HCT116 (cell line): ENCODE data around the gene CMC2. TPM values are rescaled to one million over a fixed set of nuclear protein-coding genes. Genes with fewer than 3 reads are reported as not detected.

Source experiments
- ATAC-seq: fragments of 200-7000 bp; cut with Tn5 transposase; 2 replicates; pipeline ENCODE4 v1.9.1; 2020; ENCODE audit warnings: mild to moderate bottlenecking, moderate library complexity
- BruUV-seq: library from RNA; stranded (reverse); fragments of 400-500 nt; replicated peaks from 2 replicates; lab custom pipeline; 2021; lab: Mats Ljungman, UMichigan
- CTCF ChIA-PET: fragments of 300-600 bp; sonication (Branson Sonifier 250); formaldehyde crosslinking; loops from one replicate; lab custom pipeline; 2021; ENCODE audit warnings: antibody characterized with exemption; lab: Charles Lee
- POLR2A ChIA-PET: fragments of 300-600, 350-600 bp; sonication (Branson Sonifier 250); formaldehyde crosslinking; loops from one replicate; lab custom pipeline; 2021; ENCODE audit warnings: antibody characterized with exemption; lab: Charles Lee
- RAD21 ChIA-PET, 2 experiments: fragments of 300-600 bp; sonication (Branson Sonifier 250); formaldehyde crosslinking; loops; one replicate each; lab custom pipeline; 2023; ENCODE audit warnings: low total read pairs in 2 of 2; ENCODE audit not compliant: uncharacterized antibody in 2 of 2, unreplicated experiment in 2 of 2, low non-redundant PET in 1 of 2; lab: Charles Lee
- DNase-seq: peaks from one replicate; pipeline ENCODE4 v3.0.0-alpha.2; 2010; ENCODE audit warnings: low read depth, low spot score
- H2AFZ ChIP-seq: fragments of 200-600 bp; shearing (Covaris generic), sonication (generic); 2 replicates; pipeline ENCODE4 v1.6.1; 2017; ENCODE audit warnings: low read depth, mixed run types, mixed read lengths, antibody characterized with exemption, low read length; ENCODE audit not compliant: poor library complexity, severe bottlenecking
- H3K27ac ChIP-seq: 2 replicates; pipeline ENCODE4 v1.5.1; 2012; ENCODE audit warnings: low read depth, low read length
- H3K27me3 ChIP-seq: fragments of 200-600 bp; sonication (generic); 2 replicates; pipeline ENCODE4 v1.6.1; 2016; ENCODE audit warnings: mixed run types, low read length, mixed read lengths; ENCODE audit not compliant: insufficient read depth
- H3K36me3 ChIP-seq, 2 experiments: fragments of 200-500 bp in 1 of 2; fragments of 200-600 bp in 1 of 2; sonication (Bioruptor generic) in 1 of 2; sonication (generic) in 1 of 2; 2 replicates each; pipeline versions ENCODE4 v1.5.1 to v1.6.1; 2014 to 2016; ENCODE audit warnings: low read length in 2 of 2, inconsistent platforms in 1 of 2, mixed read lengths in 1 of 2, mixed run types in 1 of 2; ENCODE audit not compliant: insufficient read depth in 2 of 2, control insufficient read depth in 1 of 2
- H3K4me1 ChIP-seq, 2 experiments: fragments of 200-600 bp in 1 of 2; sonication (generic) in 1 of 2; 2 replicates each; pipeline versions ENCODE4 v1.5.1 to v1.6.1; 2012 to 2017; ENCODE audit warnings: low read length in 2 of 2, inconsistent platforms in 1 of 2, mild to moderate bottlenecking in 1 of 2, mixed read lengths in 1 of 2, mixed run types in 1 of 2, moderate library complexity in 1 of 2; ENCODE audit not compliant: insufficient read depth in 2 of 2, control insufficient read depth in 1 of 2
- H3K4me2 ChIP-seq: fragments of 200-600 bp; sonication (generic); 2 replicates; pipeline ENCODE4 v1.6.1; 2017; ENCODE audit warnings: mixed run types, low read length, mixed read lengths
- H3K4me3 ChIP-seq, 2 experiments: fragments of 200-600 bp in 1 of 2; sonication (generic) in 1 of 2; replicated peaks in 1 of 2; 2 replicates each; pipeline ENCODE4 v1.5.1; 2011 to 2016; ENCODE audit warnings: low read length in 2 of 2, control low read depth in 1 of 2, low read depth in 1 of 2, mild to moderate bottlenecking in 1 of 2, mixed read lengths in 1 of 2, mixed run types in 1 of 2
- H3K79me2 ChIP-seq: fragments of 200-600 bp; sonication (generic); 2 replicates; pipeline ENCODE4 v1.6.1; 2017; ENCODE audit warnings: mild to moderate bottlenecking, mixed run types, low read length, moderate library complexity, mixed read lengths; ENCODE audit not compliant: insufficient read depth
- H3K9ac ChIP-seq: fragments of 200-600 bp; sonication (generic); 2 replicates; pipeline ENCODE4 v1.6.1; 2016; ENCODE audit warnings: low read length, mixed read lengths
- H3K9me2 ChIP-seq: fragments of 200-600 bp; sonication (generic), shearing (Covaris generic); 2 replicates; pipeline ENCODE4 v1.6.1; 2017; ENCODE audit warnings: mixed run types, mild to moderate bottlenecking, moderate library complexity; ENCODE audit not compliant: insufficient read depth
- H3K9me3 ChIP-seq, 2 experiments: fragments of 200-500 bp in 1 of 2; fragments of 200-600 bp in 1 of 2; sonication (Bioruptor generic) in 1 of 2; sonication (generic) in 1 of 2; 2 replicates each; pipeline ENCODE4 v1.6.1; 2014 to 2017; ENCODE audit warnings: low read length in 2 of 2, mixed read lengths in 2 of 2, inconsistent platforms in 1 of 2, low read depth in 1 of 2, mild to moderate bottlenecking in 1 of 2, mixed run types in 1 of 2, moderate library complexity in 1 of 2; ENCODE audit not compliant: control insufficient read depth in 1 of 2, insufficient read depth in 1 of 2
- H4K20me1 ChIP-seq: fragments of 200-600 bp; sonication (generic), shearing (Covaris generic); 2 replicates; pipeline ENCODE4 v1.6.1; 2017; ENCODE audit warnings: mixed run types, mild to moderate bottlenecking, moderate library complexity; ENCODE audit not compliant: insufficient read depth
- CEBPB ChIP-seq: IDR thresholded peaks from 2 replicates; pipeline ENCODE4 v1.6.1; 2012; ENCODE audit warnings: low read depth
- JUND ChIP-seq: IDR thresholded peaks from 2 replicates; pipeline ENCODE4 v1.6.1; 2012
- RAD21 ChIP-seq: IDR thresholded peaks from 2 replicates; pipeline ENCODE4 v1.6.1; 2012; ENCODE audit warnings: low read depth, mild to moderate bottlenecking
- SP1 ChIP-seq: IDR thresholded peaks from 2 replicates; pipeline ENCODE4 v1.6.1; 2012; ENCODE audit warnings: low read depth
- SRF ChIP-seq: IDR thresholded peaks from 2 replicates; pipeline ENCODE4 v1.6.1; 2012; ENCODE audit warnings: low read depth
- YY1 ChIP-seq: IDR thresholded peaks from 2 replicates; pipeline ENCODE4 v1.6.1; 2011; ENCODE audit warnings: low read length, low read depth, moderate library complexity, mild to moderate bottlenecking; ENCODE audit not compliant: insufficient replicate concordance; ENCODE audit errors: extremely low read depth
- intact Hi-C: fragments of 100-400 bp; cut with micrococcal nuclease; formaldehyde crosslinking; loops from 2 replicates; pipeline ENCODE4 v1.10.0; 2022
- total RNA-seq: library from RNA; stranded (reverse); gene quantifications from one replicate; pipeline ENCODE4 v1.2.1, GENCODE V29; 2021; ENCODE audit not compliant: unreplicated experiment

Gene CMC2
- total RNA-seq, 1 experiment from 2014 or later = 119 TPM

- CTCF ChIA-PET = interaction anchor here (1.1 to 2.9 kb wide), 11 partner anchors 9 to 162 kb away, joined by 3 to 29 read pairs (median 11); partner anchors contain the start of genes C16orf46, CENPN and CMC2
- intact Hi-C loops = loop anchor here (5.0 to 10.0 kb wide), 3 partner anchors 40 to 698 kb away; partner anchors contain the start of gene C16orf46
- Histone ChIP-seq H3K27me3 (no peaks in the 10 kb centered on the region), H3K27ac (peak overlapping the region; percentile 79; the same call in 1 of the 2 replicates), H2AFZ (no peak overlapping the region), H3K9me3 (no peaks in the 10 kb centered on the region), H3K4me3 (peak overlapping the region; percentile 66 to 73), H3K36me3 (peaks cover 9 to 15% of the 10 kb centered on the region in 2 experiments; a peak in 3 of 4 replicates), H3K9ac (peak overlapping the region; percentile 63), H3K4me1 (peaks cover 10 to 14% of the 10 kb centered on the region in 2 experiments; a peak in 3 of 4 replicates), H3K9me2 (no peaks in the 10 kb centered on the region), H3K4me2 (peak overlapping the region; percentile 86), H3K79me2 (peaks cover 46% of the 10 kb centered on the region), H4K20me1 (no peaks in the 10 kb centered on the region)
- BruUV-seq = TSS peak; percentile 51
- TF ChIP-seq YY1 (no peak), SRF (no peak), JUND (no peak), CEBPB (no peak), RAD21 (no peak), SP1 (no peak)
- POLR2A ChIA-PET = interaction anchor here (0.6 kb wide), 1 partner anchor 19 kb away, joined by 3 read pairs; no protein-coding TSS in a partner anchor
- RAD21 ChIA-PET = interaction anchor here in 1 of 2 experiments (1.8 kb wide), 1 partner anchor 107 kb away, joined by 3 read pairs; no protein-coding TSS in a partner anchor
- ATAC-seq (no peak), DNase-seq (no peak)
These were observed 30.2 kb upstream of the CMC2 start for GRCh38 chr16:81036751-81037350.
